Mucosa of rectum (tissue), 2 donors: Measurements from ENCODE around the gene ZHX3.

Source experiments
- H3K27ac ChIP-seq, 2 donors: one replicate each; pipeline ENCODE4 v1.7.0; 2013; ENCODE audit warnings: inconsistent platforms in 2 of 2, low read depth in 2 of 2, low read length in 2 of 2
- H3K27me3 ChIP-seq, 2 donors: one replicate each; pipeline ENCODE4 v1.7.0; 2013; ENCODE audit warnings: low read length in 2 of 2; ENCODE audit not compliant: control insufficient read depth in 2 of 2, insufficient read depth in 2 of 2
- H3K36me3 ChIP-seq, 2 donors: one replicate each; pipeline ENCODE4 v1.7.0; 2013; ENCODE audit warnings: low read length in 2 of 2; ENCODE audit not compliant: control insufficient read depth in 2 of 2, insufficient read depth in 2 of 2
- H3K4me1 ChIP-seq, 2 donors: one replicate each; pipeline ENCODE4 v1.7.0; 2013; ENCODE audit warnings: low read length in 2 of 2, mild to moderate bottlenecking in 1 of 2; ENCODE audit not compliant: control insufficient read depth in 2 of 2, insufficient read depth in 2 of 2
- H3K4me3 ChIP-seq, 2 donors: one replicate each; pipeline ENCODE4 v1.7.0; 2013; ENCODE audit warnings: low read length in 2 of 2
- H3K9ac ChIP-seq, 2 donors: one replicate each; pipeline ENCODE4 v1.7.0; 2013; ENCODE audit warnings: low read length in 2 of 2, low read depth in 1 of 2, mild to moderate bottlenecking in 1 of 2
- H3K9me3 ChIP-seq, 2 donors: one replicate each; pipeline ENCODE4 v1.7.0; 2013; ENCODE audit warnings: low read length in 2 of 2; ENCODE audit not compliant: control insufficient read depth in 2 of 2
- donor health status: healthy.
- donor health status: Normal muscosa, but diverticular disease.

The ZHX3 gene

GRCh38 chr20:41300886-41301285, 16.6 kb downstream of the ZHX3 start:
- Histone ChIP-seq H3K27me3 (no peaks in the 10 kb centered on the region), H3K4me3 (no peak overlapping the region), H3K9ac (no peak overlapping the region), H3K4me1 (no peaks in the 10 kb centered on the region), H3K27ac (no peak overlapping the region), H3K36me3 (no peaks in the 10 kb centered on the region), H3K9me3 (no peaks in the 10 kb centered on the region)

- H3K9me3 ChIP-seq = no peaks in the 10 kb centered on the region
- H3K4me3 ChIP-seq = no peak overlapping the region
- H3K27me3 ChIP-seq = no peaks in the 10 kb centered on the region
- no peaks in the 10 kb centered on the region for H3K36me3 ChIP-seq
- H3K4me1 ChIP-seq = no peaks in the 10 kb centered on the region
- H3K27ac ChIP-seq = no peak overlapping the region
- H3K9ac ChIP-seq = no peak overlapping the region
Observed at GRCh38 chr20:41300383-41300782, 17.1 kb downstream of the ZHX3 start.

- H3K9ac ChIP-seq = no peak overlapping the region
- no peaks in the 10 kb centered on the region for H3K36me3 ChIP-seq
- no peaks in the 10 kb centered on the region for H3K27me3 ChIP-seq
- no peaks in the 10 kb centered on the region for H3K9me3 ChIP-seq
- no peak overlapping the region for H3K4me3 ChIP-seq
- no peaks in the 10 kb centered on the region for H3K4me1 ChIP-seq
- H3K27ac ChIP-seq = no peak overlapping the region
Observed at GRCh38 chr20:41299899-41300298, 17.6 kb downstream of the ZHX3 start.

GRCh38 chr20:41293269-41294037, 24.1 kb downstream of the ZHX3 start:
- Histone ChIP-seq H3K36me3 (no peaks in the 10 kb centered on the region), H3K27ac (no peak overlapping the region), H3K27me3 (no peaks in the 10 kb centered on the region), H3K4me1 (no peaks in the 10 kb centered on the region), H3K9ac (no peak overlapping the region), H3K9me3 (no peaks in the 10 kb centered on the region), H3K4me3 (no peak overlapping the region)

- H3K9me3 ChIP-seq = peaks cover 0 to 4% of the 10 kb centered on the region in 2 donors
- H3K27ac ChIP-seq = no peak overlapping the region
- no peaks in the 10 kb centered on the region for H3K27me3 ChIP-seq
- no peaks in the 10 kb centered on the region for H3K36me3 ChIP-seq
- no peak overlapping the region for H3K4me3 ChIP-seq
- H3K9ac ChIP-seq = no peak overlapping the region
- H3K4me1 ChIP-seq = no peaks in the 10 kb centered on the region
Observed at GRCh38 chr20:41290804-41291389, 26.6 kb downstream of the ZHX3 start.

- H3K36me3 ChIP-seq = no peaks in the 10 kb centered on the region
- no peak overlapping the region for H3K4me3 ChIP-seq
- no peak overlapping the region for H3K27ac ChIP-seq
- H3K9ac ChIP-seq = no peak overlapping the region
- no peaks in the 10 kb centered on the region for H3K4me1 ChIP-seq
- no peaks in the 10 kb centered on the region for H3K27me3 ChIP-seq
- peaks cover 0 to 4% of the 10 kb centered on the region in 2 donors for H3K9me3 ChIP-seq
Observed at GRCh38 chr20:41287327-41287726, 30.2 kb downstream of the ZHX3 start.

- Histone ChIP-seq H3K9me3 (peaks cover 0 to 4% of the 10 kb centered on the region in 2 donors), H3K9ac (no peak overlapping the region), H3K27me3 (no peaks in the 10 kb centered on the region), H3K27ac (no peak overlapping the region), H3K4me1 (no peaks in the 10 kb centered on the region), H3K36me3 (no peaks in the 10 kb centered on the region), H3K4me3 (no peak overlapping the region)
Observed at GRCh38 chr20:41286240-41286851, 31.2 kb downstream of the ZHX3 start.

GRCh38 chr20:41279546-41280225, 37.8 kb downstream of the ZHX3 start:
- Histone ChIP-seq H3K27me3 (no peaks in the 10 kb centered on the region), H3K36me3 (no peaks in the 10 kb centered on the region), H3K9ac (no peak overlapping the region), H3K27ac (no peak overlapping the region), H3K9me3 (no peaks in the 10 kb centered on the region), H3K4me3 (no peak overlapping the region), H3K4me1 (peaks cover 0 to 2% of the 10 kb centered on the region in 2 donors)

- no peak overlapping the region for H3K9ac ChIP-seq
- H3K27me3 ChIP-seq = no peaks in the 10 kb centered on the region
- H3K9me3 ChIP-seq = no peaks in the 10 kb centered on the region
- H3K4me1 ChIP-seq = peaks cover 0 to 2% of the 10 kb centered on the region in 2 donors
- no peak overlapping the region for H3K27ac ChIP-seq
- no peak overlapping the region for H3K4me3 ChIP-seq
- H3K36me3 ChIP-seq = no peaks in the 10 kb centered on the region
Observed at GRCh38 chr20:41278936-41279335, 38.6 kb downstream of the ZHX3 start.

- H3K36me3 ChIP-seq = no peaks in the 10 kb centered on the region
- H3K27ac ChIP-seq = no peak overlapping the region
- no peaks in the 10 kb centered on the region for H3K27me3 ChIP-seq
- H3K4me3 ChIP-seq = no peak overlapping the region
- H3K9ac ChIP-seq = no peak overlapping the region
- H3K9me3 ChIP-seq = no peaks in the 10 kb centered on the region
- peaks cover 0 to 2% of the 10 kb centered on the region in 2 donors for H3K4me1 ChIP-seq
Observed at GRCh38 chr20:41277049-41277448, 40.5 kb downstream of the ZHX3 start.
